OCI-LY1 (cell line): Measurements from ENCODE around the gene SSR2.

ENCODE experiments used
- CTCF ChIP-seq: fragments of 200-600 bp; sonication (generic), shearing (Covaris generic); IDR thresholded peaks from 2 replicates; pipeline ENCODE4 v1.5.1; 2017; ENCODE audit warnings: mild to moderate bottlenecking, antibody characterized with exemption, low read length, moderate library complexity, mixed read lengths
- EZH2 ChIP-seq: fragments of 200-600 bp; sonication (generic), shearing (Covaris generic); IDR thresholded peaks from 2 replicates; pipeline ENCODE4 v1.8.0; 2017; ENCODE audit warnings: borderline replicate concordance, mixed run types, mild to moderate bottlenecking, antibody characterized with exemption, low read length, moderate library complexity, mixed read lengths

DNA sequence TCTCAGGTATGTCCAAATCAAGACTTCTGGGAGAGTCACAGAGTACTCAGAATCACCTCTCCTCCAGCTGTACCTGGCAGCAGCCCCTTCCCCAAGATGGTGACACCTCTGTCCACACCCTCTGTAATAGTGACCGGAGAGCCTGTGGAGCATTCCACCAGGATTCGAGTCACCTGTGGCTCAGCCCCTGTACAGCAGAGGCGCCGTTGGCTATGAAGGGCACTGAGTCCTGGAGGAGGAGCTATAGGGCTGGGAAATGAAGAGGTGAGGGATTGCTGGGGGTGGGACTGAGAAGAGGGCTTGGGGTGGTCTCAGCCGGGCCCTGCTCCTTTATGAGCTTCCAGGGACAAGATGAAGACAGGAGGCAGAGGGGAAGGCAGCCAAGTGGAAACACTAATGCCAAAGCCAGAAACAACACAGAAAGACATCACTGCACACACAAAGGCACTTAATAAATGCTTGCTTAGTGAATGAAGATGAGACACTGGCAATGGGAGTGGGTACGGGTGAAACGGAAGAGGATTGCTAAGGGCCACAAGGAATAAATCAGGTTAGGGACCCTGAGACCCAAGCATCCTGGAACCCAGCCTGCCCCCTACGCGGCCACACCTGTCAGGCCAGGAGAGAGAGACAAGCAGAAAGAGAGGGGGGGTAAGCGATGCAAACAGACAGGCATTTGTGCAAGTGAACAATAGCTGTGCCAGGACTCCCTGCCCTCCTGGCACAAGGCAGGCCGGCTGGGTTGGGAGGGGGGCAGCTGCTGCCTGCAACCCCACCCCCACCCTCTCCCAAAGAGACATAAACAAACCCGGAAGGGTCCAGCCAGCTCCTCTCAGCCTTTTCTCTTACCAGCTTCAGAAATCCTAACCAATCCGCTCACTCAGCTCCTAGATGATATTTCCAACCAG, 46.3 kb downstream of the SSR2 start:
- TF ChIP-seq CTCF = no peak
- no peak for TF ChIP-seq EZH2
